Amniotic epithelial cell (primary cell): ENCODE data around the gene CNPPD1.
"Not testable (repeated sequence)": the region's sequence is repeated elsewhere in the genome, so short reads cannot be mapped to it uniquely, and the experiment has no call there.

Experiments
- DNase-seq: peaks from one replicate; pipeline ENCODE4 v3.0.0-alpha.2; 2010; ENCODE audit warnings: low read depth

CNPPD1 gene

GRCh38 chr2:219207884-219208740, 31.4 kb upstream of the CNPPD1 start:
- DNase-seq: peak; percentile 34

- DNase-seq: peak; percentile 7
These were observed 30.6 kb upstream of the CNPPD1 start for GRCh38 chr2:219207134-219207883.

GRCh38 chr2:219206328-219207133, 29.8 kb upstream of the CNPPD1 start, which contains the start of gene ZFAND2B:
Gene ZFAND2B (plus strand): TSS chr2:219206782. CDS start chr2:219206988, 206 bp downstream.
- DNase-seq: peak; percentile 83

DNA sequence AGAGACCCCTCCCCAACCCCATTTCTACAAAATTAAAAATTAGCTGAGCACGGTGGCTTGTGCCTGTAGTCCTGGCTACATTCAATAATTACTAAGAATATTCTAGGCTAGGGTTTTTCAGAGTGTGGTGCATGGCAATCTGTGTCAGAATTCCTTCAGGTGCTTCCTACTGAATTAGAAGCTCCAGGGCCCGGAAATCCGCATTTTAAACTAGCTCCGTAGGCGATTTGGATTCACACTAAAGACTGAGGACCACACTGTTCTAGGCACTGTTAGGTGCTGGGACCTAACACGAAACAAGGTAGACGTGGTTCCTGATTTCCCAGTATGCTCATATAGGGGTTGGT, 29.2 kb upstream of the CNPPD1 start:
- DNase-seq: no peak

DNA sequence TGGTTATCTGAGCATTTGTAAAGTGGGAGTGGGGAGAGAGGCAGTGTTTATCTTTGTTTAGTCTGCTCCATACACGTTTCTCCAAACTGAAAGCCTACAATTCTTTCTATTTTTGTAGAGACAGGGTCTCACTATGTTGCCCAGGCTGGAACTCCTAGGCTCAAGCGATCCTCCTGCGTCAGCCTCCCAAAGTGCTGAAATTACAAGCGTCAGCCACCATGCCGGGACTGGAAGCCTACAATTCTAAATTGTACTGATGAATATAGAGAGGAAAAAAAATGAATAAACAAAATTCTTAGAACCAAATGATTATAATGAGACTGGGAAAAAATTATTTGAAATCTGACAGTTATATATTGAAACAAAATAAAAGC, 28.4 kb upstream of the CNPPD1 start:
- no peak for DNase-seq

- DNase-seq: no peak
These were observed 27.9 kb upstream of the CNPPD1 start for GRCh38 chr2:219204425-219205164.

DNA sequence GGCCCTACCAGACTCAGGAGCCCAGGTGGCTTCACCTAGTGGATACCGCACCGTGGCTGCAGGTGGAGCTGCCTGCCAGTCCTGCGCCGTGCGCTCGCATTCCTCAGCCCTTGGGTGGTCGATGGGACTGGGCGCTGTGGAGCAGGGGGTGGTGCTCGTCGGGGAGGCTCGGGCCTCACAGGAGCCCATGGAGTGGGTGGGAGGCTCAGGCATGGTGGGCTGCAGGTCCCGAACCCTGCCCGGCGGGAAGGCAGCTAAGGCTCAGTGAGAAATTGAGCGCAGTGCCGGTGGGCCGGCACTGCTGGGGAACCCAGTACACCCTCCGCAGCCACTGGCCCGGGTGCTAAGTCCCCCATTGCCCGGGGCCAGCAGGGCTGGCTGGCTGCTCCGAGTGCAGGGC, 24.6 kb upstream of the CNPPD1 start:
- DNase-seq: not testable (repeated sequence)

DNA sequence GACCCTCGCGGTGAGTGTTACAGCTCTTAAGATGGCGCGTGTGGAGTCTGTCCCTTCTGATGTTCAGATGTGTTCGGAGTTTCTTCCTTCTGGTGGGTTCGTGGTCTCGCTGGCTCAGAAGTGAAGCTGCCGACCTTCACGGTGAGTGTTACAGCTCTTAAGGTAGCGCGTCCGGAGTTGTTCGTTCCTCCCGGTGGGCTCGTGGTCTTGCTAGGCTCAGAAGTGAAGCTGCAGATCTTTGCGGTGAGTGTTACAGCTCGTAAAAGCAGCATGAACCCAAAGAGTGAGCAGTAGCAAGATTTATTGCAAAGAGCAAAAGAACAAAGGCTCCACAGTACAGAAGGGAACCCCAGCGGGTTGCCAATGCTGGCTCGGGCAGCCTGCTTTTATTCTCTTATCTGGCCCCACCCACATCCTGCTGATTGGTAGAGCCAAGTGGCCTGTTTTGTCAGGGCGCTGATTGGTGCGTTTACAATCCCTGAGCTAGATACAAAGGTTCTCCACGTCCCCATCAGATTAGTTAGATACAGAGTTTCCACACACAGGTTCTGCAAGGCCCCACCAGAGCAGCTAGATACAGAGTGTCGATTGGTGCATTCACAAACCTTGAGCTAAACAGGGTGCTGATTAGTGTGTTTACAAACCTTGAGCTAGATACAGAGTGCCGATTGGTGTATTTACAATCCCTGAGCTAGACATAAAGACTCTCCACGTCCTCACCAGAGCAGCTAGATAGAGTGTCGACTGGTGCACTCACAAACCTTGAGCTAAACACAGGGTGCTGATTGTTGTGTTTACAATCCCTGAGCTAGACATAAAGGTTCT, 24.0 kb upstream of the CNPPD1 start:
- not testable (repeated sequence) for DNase-seq

DNA sequence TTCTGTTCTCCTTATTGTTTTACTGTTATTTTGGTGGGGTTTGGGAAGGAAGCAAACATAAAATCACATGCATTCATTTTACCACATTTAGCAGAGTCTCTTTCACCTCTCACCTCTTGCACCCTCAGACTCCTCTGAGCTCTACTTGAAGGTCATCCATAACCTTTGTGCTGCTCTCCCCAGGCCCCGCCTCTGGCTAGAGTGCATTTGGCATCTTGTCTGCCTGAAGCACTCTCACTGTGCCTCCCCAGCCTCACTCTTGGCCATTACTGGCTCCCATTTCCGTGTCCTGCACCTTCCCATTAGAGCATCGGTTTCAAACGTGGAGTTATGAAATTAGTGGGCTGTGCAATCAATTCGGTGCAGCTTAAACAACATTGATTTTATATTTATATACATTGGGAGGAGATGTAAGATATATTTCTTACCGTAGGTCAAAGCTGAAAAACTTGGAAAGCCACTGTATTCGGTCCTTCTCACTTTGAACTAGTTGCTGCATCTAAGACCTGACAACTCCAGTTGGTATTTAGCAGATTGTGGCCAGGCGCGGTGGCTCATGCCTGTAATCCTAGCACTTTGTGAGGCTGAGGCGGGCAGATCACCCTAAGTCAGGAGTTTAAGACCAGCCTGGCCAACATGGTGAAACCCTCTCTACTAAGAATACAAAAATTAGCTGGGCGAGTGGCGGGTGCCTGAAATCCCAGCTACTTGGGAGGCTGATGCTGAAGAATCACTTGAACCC, 22.9 kb upstream of the CNPPD1 start:
- DNase-seq: no peak

DNA sequence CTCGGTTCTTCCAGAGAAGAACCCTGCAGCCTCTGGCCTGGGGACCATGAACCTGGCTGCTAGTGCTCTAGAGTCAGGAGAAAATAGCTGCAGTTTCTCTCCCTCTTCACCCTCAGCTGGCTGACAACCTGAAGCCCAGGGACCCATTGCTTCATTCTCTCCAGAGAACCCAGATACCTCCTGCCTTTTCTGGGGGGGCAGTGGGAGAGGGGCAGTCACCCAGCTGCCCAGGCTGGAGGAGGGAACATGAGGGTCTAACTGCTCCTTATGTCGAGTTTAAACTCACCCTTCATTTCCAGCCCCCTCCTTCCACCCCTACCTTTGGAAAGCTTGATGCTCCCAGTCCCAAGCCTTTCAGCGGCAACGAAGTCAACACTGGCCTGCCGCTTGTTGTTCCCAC, 22.2 kb upstream of the CNPPD1 start:
- no peak for DNase-seq

DNA sequence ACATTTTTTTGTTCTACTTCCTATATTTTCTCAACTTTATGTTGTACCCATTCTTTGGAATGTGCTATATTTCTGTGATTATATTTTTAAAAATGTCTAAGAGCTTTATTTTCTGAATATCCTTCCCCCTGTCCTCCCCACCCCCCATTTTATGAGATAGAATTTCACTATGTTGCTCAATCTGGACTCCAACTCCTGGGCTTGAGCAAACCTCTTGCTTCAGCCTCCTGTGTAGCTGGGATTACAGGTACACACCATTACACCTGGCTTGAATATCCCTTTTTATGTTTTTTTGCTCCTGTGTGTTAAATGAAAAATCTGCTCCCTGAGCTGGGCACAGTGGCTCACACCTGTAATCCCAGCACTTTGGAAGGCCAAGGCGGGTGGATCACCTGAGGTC, 20.7 kb upstream of the CNPPD1 start:
- no peak for DNase-seq

DNA sequence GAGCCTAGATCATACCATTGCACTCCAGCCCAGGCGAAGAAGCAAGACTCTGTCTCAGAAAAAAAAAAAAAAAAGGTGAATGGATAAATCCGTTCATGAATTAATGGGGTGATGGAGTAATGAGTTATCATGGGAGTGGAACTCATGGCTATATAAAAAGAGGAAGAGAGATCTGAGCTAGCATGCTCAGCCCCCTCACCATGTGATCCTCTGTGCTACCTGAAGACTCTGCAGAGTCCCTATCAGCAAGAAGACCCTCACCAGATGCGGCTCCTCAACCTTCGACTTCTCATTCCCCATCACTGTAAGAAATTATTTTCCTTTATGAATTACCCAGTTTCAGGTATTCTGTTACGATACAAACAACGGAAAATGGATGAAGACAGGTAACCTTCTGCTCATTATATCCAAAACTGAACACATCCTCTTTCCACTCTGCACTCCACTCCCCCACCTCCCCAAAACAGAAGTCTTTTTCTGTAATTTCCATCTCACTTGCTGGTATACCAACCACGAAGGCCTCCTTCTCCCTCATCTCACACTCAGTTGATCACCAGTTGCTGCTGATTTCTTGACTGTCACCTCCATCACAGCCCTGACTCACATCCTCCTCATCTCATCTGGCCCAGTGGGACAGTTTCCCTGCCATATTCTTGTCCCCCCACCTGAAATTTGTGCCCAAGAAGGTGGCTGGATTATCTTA, 10.2 kb upstream of the CNPPD1 start:
- DNase-seq: no peak

DNA sequence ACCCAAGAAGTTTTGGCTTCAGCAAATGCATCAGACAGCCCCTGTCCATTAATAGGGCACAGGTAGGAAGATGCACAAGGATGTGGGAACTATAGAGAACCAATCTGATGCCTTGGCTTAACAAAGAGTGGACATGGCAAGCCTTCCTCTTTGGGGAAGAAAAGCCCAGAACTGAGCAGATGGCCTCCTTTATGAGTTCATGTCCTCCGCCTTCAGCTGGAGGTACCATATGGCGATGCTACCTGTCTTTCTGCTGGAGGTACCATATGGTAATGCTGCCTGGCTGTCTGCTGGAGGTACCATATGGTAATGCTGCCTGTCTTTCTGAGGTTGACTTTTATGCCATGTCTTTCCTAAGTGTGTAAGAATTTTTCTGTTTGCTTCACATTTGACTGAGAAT, 7.4 kb upstream of the CNPPD1 start:
- DNase-seq: no peak

GRCh38 chr2:219183151-219183772, 6.5 kb upstream of the CNPPD1 start:
- no peak for DNase-seq

DNA sequence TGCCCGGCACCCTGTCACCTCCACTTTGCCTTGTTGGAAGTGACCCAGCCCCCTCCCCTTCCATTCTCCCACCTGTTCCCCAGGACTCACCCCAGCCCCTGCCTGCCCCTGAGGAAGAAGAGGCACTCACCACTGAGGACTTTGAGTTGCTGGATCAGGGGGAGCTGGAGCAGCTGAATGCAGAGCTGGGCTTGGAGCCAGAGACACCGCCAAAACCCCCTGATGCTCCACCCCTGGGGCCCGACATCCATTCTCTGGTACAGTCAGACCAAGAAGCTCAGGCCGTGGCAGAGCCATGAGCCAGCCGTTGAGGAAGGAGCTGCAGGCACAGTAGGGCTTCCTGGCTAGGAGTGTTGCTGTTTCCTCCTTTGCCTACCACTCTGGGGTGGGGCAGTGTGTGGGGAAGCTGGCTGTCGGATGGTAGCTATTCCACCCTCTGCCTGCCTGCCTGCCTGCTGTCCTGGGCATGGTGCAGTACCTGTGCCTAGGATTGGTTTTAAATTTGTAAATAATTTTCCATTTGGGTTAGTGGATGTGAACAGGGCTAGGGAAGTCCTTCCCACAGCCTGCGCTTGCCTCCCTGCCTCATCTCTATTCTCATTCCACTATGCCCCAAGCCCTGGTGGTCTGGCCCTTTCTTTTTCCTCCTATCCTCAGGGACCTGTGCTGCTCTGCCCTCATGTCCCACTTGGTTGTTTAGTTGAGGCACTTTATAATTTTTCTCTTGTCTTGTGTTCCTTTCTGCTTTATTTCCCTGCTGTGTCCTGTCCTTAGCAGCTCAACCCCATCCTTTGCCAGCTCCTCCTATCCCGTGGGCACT, 5.8 kb upstream of the CNPPD1 start:
- no peak for DNase-seq

GRCh38 chr2:219181531-219181930, 4.8 kb upstream of the CNPPD1 start:
- DNase-seq: no peak

DNA sequence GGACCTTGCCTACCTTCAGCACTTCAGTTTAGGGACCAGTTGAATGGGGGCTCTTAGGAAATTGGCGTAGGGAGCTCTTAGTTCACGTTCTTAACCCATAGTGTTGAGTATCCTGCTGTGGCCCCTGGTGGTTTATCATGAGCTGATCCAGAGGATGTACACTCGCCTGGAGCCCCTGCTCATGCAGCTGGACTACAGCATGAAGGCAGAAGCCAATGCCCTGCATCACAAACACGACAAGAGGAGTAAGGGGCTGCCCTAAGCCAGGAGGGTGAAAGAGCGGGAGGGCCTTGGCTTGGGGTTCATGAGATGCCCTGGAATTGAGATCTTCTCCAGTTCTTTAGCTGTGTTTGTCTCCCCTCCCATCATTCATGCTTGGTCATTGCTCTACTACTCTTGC, 4.2 kb upstream of the CNPPD1 start:
- no peak for DNase-seq
